Epithelial cell of proximal tubule (primary cell): Measurements from ENCODE around the gene ZDHHC8. TPM values are rescaled to one million over a fixed set of nuclear protein-coding genes. Genes with fewer than 3 reads are reported as not detected.
A peak's percentile ranks its signal among the peaks of the same experiment; 100 is the strongest.

Experiments
- DNase-seq: peaks from one replicate; pipeline ENCODE4 v3.0.0-alpha.2; 2011; ENCODE audit warnings: low read depth
- H3K4me3 ChIP-seq: 2 replicates; pipeline ENCODE4 v1.5.1; 2011; ENCODE audit warnings: low read depth, mild to moderate bottlenecking, low read length
- total RNA-seq: library from RNA; depleted of rRNA; stranded (reverse); fragments of >200 nt; gene quantifications from 2 replicates; pipeline ENCODE4 v1.2.3, GENCODE V29; 2015
- TF ChIP-seq, protein P1 (sequence below): conservative IDR thresholded peaks from 2 replicates; pipeline ENCODE4 v1.5.1; 2012; ENCODE audit warnings: low read depth, mild to moderate bottlenecking, low read length

Gene ZDHHC8
- total RNA-seq, 1 donor from 2014 or later, result 37.8 TPM

DNA sequence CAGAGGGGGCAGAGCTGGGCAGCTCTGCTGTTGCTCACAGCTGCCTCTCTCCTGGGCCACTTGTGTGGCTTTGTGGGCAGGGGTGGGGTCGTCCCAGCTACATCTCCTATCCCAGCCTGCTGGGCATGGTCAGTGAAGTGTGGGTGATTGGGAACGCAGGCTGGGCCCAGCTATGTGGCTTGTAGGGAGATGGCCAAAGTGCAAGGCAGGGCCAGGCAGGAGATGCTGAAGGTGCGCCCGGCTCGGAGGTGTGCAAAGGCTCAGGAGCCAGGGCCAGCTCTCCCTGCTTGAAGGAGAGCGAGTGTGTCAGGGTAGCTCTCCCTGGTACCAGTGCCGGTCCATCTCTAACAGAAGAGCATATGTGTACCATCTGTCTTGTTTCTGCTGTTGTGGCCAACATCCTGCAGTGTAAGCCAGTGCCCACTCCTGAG lies 24.1 kb upstream of the ZDHHC8 start:
- TF ChIP-seq, protein P1, sequence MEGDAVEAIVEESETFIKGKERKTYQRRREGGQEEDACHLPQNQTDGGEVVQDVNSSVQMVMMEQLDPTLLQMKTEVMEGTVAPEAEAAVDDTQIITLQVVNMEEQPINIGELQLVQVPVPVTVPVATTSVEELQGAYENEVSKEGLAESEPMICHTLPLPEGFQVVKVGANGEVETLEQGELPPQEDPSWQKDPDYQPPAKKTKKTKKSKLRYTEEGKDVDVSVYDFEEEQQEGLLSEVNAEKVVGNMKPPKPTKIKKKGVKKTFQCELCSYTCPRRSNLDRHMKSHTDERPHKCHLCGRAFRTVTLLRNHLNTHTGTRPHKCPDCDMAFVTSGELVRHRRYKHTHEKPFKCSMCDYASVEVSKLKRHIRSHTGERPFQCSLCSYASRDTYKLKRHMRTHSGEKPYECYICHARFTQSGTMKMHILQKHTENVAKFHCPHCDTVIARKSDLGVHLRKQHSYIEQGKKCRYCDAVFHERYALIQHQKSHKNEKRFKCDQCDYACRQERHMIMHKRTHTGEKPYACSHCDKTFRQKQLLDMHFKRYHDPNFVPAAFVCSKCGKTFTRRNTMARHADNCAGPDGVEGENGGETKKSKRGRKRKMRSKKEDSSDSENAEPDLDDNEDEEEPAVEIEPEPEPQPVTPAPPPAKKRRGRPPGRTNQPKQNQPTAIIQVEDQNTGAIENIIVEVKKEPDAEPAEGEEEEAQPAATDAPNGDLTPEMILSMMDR, result no peak
- no peak overlapping the region for H3K4me3 ChIP-seq
- DNase-seq, result no peak

GRCh38 chr22:20107951-20108756 lies 23.4 kb upstream of the ZDHHC8 start:
- DNase-seq, result no peak
- no peak overlapping the region for H3K4me3 ChIP-seq

DNA sequence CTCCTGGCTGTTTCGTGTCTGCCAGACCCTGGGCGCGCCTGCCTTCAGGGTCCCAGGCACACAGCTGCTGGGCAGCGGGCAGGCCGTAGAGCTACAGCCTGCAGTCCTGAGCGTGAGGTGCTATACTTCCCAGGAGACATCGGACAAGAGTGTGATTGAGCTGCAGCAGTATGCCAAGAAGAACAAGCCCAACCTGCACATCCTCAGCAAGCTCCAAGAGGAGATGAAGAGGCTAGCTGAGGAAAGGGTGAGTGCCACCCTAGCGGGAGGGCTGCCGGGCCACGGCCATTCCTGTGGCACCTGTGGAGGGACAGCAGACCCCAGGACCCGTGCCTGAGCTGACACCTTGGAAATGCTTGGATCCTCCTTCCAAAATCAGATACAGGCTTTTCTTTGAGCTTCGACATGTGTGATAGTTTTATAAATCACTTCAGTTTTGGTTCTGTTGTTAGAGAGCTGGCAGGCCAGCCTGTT lies 22.8 kb upstream of the ZDHHC8 start:
- no peak overlapping the region for H3K4me3 ChIP-seq
- TF ChIP-seq, protein P1, result no peak
- no peak for DNase-seq

More at GRCh38 chr22:20107951-20108756, 23.4 kb upstream of the ZDHHC8 start:
- TF ChIP-seq, protein P1, result no peak

DNA sequence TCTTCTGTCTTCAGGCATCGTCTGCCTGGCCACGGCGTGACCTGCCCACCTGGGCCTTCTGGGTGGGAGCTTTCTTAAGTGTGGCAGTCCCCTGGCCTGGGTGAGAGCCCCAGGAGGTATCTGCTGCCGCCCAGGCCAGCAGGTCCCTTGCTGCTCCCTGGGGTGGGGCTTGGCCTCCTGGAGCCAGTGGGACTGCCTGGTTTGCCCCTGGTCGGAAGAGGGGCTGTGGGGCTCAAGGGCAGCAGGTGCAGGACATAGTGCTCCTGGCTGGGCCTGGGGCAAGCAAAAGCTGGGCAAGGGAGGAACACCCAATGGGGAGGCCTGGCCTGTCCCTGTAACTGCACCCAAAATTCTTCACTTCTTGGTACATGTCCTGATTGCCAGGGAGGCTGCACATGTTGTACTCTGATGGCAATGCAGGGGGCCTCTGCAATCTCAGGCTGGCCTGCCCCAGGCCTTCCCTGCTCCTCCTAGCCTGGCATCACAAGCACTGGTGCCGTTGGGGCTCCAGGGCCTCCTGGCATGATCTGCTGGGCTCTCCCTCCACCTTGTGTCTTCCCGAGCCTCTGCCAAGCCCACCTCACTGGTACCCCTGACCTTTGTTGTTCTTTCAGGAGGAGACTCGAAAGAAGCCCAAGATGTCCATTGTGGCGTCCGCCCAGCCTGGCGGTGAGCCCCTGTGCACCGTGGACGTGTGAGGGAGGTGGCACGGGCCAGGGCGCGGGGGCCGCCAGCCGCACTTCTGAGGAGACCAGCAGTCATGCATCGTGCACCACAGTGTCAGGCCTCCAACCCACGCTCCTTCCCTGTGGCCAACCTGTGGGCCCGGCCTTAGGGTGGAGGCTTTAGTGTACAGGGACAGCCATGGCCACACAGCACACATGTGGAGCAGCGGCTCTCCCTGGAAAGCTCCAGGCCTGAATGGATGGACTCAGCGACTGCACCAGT lies 21.9 kb upstream of the ZDHHC8 start:
- TF ChIP-seq, protein P1, result no peak
- no peak for DNase-seq

GRCh38 chr22:20110359-20110985 lies 21.1 kb upstream of the ZDHHC8 start:
- no peak for DNase-seq
- no peak overlapping the region for H3K4me3 ChIP-seq
- TF ChIP-seq, protein P1, result no peak

More for the DNA sequence above, 21.9 kb upstream of the ZDHHC8 start:
- no peak overlapping the region for H3K4me3 ChIP-seq

DNA sequence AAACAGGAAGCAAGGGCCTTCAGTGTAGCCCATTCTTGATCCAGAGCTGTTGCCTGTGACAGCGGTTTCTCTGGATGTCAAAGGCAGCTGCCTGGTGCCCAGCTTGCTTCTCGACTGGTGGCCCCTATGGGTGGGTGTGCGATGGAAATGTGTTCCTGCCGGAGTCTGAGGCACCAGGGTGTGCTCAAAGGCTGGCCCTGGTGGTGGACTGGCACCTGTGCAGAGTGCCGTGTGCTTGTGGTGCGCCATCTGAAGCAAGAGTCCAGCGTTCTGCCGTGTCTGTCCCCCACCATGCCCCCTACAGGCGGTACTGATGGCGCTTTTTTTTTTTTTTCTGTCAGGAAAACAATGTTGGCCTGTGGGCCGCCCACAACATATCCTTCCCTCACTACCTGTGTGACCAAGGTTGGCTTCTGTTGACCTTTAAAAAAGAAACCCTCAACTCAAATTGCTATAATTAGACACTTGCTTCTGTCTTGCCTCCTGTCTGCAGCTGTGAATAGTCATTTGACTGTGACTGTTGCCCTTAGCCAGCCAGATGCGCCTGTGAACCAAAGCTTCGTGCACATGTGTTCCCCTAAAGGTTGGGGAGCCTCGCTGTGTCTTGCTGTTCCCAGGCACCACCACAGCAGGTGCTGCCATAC lies 20.4 kb upstream of the ZDHHC8 start:
- H3K4me3 ChIP-seq, result no peak overlapping the region
- TF ChIP-seq, protein P1, result peak; percentile 50
- no peak for DNase-seq
